HG03039 (cell line): ENCODE results near the gene TELO2.

Experiments used
- ATAC-seq: cut with Tn5 transposase; IDR thresholded peaks from one replicate; pipeline ENCODE4 v1.9.1; 2021; ENCODE audit warnings: mild to moderate bottlenecking, moderate library complexity; ENCODE audit not compliant: unreplicated experiment

The TELO2 gene

GRCh38 chr16:1496464-1496863 lies 3.3 kb downstream of the TELO2 start:
- ATAC-seq, result no peak

DNA sequence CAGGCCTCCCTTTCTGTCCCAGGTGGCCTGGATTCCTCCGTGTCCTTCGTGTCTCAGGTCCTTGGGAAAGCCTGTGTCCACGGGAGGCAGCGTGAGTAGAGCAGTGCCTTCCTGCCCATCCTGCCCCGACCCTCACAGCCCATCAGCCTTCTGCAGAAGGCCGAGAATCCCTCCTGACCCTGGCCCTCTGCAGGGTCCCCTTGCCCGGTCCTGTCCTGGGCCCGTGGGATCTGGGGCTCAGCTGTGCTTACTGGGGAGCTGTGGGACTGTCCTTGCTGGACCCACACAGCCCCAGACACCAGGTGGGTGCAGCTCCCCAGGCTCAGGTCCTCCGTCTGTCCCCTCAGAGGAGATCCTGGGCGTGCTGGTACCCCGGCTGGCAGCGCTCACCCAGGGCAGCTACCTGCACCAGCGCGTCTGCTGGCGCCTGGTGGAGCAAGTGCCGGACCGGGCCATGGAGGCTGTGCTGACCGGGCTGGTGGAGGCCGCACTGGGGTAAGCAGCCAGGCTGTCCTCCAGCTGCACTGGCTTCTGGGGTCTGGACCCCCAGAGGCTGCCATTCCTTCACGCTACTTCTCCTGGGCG lies 3.9 kb downstream of the TELO2 start:
- no peak for ATAC-seq

- ATAC-seq, result no peak
These were observed 5.9 kb downstream of the TELO2 start for GRCh38 chr16:1498899-1499676.

DNA sequence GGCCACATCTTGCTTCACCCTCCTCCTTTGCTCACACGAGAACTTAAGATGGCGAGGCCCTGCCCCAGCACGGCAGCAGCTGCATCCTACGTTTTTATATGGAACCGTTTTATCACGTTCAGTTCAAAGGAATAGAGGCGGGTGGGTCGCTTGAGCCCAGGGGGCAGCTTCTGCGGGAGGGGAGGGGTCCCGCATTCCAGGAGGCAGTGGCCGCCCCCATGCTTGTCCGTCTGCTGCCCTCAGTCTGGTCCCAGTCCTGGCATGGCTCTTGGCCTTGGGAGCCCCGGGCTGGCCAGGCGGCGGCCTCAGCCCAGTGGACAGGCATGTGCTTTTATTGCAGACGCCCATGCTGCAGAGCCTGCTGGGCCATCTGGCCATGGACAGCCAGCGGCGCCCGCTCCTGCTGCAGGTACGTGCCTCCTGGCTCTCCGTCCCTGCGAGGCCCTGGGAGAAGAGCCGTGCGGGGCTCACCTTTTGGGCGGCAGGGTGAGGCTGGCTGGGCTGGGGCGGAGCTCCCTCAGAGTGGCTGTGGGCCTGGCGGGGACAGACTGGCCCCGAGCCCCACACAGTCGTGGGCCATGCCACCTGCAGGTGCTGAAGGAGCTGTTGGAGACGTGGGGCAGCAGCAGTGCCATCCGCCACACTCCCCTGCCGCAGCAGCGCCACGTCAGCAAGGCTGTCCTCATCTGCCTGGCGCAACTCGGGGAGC lies 6.8 kb downstream of the TELO2 start:
- ATAC-seq, result no peak

DNA sequence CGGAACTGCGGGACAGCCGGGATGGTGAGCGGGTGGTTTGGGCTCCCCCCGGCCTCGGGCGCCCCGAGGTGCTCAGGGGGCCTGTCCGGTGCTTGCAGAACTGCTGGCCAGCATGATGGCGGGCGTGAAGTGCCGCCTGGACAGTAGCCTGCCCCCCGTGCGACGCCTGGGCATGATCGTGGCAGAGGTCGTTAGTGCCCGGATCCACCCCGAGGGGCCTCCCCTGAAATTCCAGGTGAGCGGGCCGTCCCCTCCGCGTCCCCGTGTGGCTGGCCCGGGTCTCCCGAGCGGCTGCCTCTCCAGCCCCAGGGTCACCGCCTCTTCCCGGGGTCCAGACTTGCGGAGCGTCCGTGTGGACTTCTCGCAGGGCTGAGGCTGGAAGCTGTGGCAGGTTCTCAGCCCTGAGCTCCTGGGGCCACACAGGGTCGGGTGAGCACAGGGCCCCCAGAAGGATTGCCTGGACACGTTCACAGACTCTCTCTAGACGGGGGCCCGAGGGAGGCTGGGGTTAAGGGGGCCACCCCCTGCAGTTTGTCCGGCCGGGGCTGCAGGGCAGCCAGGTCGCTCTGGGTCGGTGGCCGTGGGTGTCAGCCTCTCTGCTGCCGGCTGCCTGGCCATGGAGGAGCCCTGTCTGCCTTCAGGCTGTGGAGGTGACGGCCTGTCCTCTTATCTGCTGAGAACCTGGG lies 7.4 kb downstream of the TELO2 start:
- ATAC-seq, result no peak

DNA sequence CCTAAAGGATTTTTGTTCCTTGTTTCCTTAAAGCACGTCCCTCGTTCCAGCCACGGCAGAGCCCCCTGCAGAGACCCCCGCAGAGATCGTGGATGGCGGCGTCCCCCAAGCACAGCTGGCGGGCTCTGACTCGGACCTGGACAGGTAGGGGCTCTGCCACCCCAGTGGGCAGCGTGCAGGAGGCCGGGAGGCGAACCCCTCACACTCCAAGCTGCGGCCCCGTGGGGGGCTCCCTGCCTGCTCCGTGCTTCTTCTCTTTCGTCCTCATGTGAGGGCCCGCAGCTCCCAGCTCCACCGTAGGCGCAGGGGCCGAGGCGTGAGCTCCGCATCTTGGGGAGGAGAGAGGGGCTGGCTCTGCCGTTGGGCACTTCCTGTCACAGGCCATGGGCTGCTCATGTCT lies 8.5 kb downstream of the TELO2 start:
- no peak for ATAC-seq

GRCh38 chr16:1502092-1503004 lies 9.2 kb downstream of the TELO2 start:
- no peak for ATAC-seq

DNA sequence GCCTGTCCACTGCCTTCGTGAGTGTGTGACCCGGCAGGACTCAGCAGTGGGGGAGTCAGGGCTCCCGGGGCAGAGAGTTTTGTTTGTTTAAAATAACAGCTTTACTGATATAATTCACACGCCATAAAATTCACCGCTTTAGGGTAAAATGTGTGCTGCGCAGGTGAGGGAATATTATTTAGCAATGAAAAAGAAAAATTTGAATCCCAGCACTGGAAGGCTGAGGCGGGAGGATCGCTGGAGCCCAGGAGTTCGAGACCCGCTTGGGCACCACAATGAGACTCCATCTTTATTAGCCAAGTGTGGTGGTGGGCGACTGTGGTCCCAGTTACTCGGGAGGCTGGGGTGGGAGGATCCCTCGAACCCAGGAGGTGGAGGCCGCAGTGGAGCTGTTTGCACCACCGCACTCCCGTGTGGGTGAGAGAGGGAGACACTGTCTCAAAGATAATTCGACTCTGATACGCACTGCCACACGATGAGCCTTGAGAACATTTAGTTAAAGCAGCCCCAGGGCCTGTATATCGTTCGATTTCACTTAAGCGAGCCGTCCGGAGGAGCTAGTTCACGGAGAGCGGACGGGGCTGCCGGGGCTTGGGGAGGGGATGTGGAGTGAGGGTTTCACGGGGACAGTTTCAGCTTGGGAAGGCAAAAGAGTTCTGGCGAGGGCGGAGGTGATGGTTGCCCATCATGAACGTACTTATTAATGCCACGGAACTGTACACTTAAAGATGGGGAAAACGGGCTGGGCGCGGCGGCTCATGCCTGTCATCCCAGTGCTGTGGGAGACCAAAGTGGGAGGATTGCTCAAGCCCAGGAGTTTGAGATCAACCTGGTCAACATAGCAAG lies 10.2 kb downstream of the TELO2 start:
- no peak for ATAC-seq

- ATAC-seq, result no peak
These were observed 12.1 kb downstream of the TELO2 start for GRCh38 chr16:1505073-1505844.

DNA sequence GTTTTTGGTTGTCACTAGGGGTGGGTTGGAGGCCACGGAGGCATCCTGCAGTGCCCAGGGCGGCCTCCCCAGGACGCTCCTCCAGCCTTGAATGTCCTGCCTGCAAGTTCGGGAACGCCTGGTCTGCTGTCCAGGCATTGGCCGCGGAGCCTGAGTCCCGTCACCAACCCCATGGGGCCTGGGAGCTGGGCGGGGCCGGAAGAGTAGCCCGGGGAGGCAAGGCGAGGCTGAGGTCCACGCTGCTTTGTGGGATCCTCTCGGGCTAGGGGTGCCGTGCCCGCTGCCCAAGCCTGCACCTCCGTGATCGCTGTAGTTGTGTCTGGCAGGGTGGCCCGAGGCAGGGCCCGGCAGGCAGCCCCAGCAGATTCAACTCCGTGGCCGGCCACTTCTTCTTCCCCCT lies 12.8 kb downstream of the TELO2 start:
- ATAC-seq, result no peak

GRCh38 chr16:1506494-1507213 lies 13.5 kb downstream of the TELO2 start:
- ATAC-seq, result no peak

DNA sequence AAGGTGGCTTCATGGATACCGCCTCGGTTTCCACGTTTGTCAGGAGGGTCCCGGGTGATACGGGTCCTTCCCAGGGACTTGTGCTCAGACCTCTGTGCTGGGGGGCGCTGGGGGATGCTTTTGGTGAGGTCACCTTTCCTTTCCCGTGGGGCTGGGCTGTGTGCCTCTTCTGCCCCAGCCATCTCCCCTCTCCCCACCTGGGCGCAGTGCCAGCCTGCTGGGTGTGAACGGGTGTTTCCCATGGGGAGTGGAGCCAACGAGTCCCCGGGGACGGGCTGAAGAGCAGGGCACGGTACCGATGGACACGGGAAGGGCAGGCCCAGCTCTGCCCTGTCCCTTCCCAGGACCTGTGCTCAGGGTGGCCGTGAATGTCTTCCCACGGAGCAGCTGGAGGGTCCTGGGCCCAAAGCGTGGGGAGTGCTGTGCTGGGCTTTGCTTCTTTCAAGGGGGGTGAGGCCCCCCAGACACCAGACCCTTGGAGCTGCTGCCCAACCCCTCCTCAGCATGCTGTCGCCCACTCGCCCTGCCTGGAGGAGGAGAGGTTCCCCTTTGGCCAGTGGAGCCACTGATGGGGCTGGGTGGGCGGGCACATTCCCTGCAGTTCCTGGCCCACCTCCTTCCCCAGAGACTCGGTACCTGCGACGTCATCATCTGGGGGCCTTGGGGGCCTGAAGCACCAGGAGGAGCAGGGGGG lies 15.5 kb downstream of the TELO2 start:
- ATAC-seq, result no peak

- no peak for ATAC-seq
These were observed 16.4 kb downstream of the TELO2 start for GRCh38 chr16:1509307-1510221.

DNA sequence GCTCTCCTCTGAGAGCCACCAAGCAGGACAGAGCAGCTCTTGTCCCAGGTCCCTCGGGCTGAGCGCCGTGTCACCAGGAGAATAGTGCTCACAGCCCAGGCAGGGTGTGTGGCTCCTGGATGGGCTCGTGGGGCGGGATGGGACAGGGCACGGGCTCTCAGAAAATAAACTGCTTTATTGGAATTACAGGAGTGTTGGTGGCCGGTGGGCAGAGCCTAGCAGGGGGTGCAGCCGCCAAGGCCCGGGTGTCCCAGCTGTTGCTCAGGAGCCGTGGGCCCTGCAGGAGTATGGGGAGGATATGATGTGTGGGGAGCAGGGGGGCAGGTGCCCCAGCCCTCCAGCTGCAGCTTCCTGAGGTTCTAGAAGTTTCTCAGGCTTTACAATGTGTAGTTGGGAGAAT lies 17.1 kb downstream of the TELO2 start:
- ATAC-seq, result no peak

DNA sequence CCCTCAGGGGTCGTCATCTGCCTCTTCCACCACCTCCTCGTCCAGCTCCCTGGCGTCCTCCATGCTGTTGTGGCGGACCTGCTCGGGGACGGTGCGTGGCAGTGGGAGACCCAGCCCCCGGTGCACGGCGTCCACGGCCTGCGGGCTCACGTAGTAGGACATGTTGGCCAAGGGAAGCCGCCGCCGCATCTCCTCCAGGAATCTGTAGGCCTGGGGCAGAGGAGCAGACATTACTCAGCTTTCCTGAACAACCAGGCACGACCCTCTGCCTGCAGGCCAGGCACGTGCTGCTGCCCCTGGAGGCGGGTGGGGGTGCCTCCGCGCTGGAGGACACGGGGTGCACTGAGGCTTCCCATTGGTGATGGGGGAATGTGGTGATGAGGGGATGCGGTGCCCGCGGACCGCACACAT lies 17.8 kb downstream of the TELO2 start:
- ATAC-seq, result no peak
